ENCODE measurements around the gene GTSE1. TPM values are rescaled to one million over a fixed set of nuclear protein-coding genes. Genes with fewer than 3 reads are reported as not detected.
"Not testable (repeated sequence)": the region's sequence is repeated elsewhere in the genome, so short reads cannot be mapped to it uniquely, and the experiment has no call there.

The GTSE1 gene
- total RNA-seq, 1 experiment from 2014 or later = 13.9 TPM

DNA sequence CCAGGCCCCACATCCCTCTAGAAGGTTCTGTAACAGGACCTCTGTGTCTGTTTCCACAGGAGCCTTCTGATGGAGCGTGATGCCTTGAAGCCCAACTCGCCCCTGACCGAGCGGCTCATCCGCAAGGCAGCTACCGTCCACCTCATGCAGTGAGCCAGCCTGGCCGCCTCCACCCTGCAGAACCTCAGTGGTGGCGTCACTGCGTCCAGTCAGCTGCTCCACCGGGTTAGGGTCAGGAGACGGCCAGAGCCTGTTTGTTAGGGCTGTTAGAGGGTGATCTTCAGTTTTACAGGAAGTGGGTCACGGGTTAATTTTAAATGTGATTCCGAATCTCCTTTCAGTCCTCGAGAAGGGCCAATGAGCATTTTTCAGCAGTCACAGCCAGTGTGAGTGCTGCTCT is 3.9 kb upstream of the GTSE1 start:
- DNase-seq (ENCODE audit: low spot score) = no peak

DNA sequence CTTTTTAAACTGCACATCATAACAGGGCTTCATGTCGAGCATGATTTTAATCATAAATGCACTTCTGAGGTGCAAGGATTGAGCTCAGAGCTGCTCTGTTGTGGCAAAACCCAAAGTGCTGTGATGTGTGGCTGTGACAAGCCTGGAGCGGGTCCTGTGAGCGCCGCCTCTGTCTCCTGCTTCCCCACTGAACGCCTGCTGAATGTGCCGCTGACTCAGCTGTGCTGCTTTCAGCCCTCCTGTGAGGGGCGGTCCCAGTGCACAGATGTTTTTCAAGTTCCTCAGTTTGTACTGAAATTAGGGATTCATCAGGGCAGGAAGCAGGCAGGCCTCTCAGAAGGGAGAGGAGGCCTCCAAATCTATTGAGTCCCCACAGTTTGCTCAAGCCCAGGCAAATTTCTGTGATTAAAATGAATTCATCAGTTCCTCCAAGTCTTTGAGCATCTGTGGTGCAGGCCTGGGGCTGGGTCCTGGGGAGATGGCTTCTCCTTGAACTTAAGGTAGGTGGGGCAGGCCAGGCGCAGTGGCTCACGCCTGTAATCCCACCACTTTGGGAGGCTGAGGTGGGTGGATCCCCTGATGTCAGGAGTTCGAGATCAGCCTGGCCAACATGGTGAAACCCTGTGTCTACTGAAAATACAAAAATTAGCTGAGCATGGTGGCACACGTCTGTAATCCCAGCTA is 3.0 kb upstream of the GTSE1 start:
- DNase-seq (ENCODE audit: low spot score) = no peak

DNA sequence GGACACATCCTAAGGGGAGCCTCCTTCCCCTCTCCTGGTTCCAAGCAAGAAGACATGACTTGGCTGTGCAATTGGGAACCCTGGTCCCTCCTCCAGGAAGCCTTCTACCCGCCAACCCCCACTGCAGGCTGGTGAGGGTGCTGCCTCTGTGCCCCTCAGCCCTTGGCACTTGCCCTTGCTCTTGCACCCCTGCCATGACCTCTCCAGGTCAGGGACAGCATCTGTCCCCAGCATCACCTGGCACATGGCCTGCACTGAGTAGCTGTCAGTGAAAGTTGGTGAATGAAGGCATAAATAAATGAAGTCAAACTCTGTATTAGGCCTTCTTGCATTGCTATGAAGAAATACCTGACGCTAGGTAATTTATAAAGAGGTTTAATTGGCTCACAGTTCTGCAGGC is 1.9 kb upstream of the GTSE1 start:
- DNase-seq (ENCODE audit: low spot score) = no peak

DNA sequence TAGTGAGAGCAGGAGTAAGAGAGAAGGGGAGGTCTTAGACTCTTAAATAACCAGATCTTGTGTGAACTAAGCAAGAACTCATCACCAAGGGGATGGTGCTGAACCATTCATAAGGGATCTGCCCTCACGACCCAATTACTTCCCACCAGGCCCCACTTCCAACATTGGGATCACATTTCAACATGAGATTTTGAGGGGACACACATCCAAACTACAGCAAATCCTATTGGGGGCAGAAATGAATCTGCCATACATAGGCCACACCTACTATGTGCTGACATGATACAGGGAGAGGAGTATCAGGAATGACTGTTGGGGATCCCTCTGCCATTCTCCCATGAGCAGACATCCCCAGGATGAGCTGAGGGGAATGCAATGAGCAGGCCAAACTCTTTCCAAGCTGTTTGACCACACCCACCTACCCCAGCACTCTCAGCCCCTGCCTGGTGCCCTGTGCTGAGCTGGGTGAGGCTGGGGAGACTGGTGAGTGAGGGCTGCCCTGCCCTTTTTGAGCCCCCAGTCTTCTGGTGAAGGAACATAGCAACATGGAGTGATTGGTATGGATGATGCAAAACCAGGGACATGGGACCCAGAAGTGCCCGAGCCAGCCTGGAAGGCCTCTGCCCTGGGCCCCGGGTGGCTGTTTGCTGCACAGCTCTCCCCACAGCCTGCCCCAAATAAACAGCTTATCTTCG is 1.2 kb upstream of the GTSE1 start:
- DNase-seq (ENCODE audit: low spot score) = no peak

DNA sequence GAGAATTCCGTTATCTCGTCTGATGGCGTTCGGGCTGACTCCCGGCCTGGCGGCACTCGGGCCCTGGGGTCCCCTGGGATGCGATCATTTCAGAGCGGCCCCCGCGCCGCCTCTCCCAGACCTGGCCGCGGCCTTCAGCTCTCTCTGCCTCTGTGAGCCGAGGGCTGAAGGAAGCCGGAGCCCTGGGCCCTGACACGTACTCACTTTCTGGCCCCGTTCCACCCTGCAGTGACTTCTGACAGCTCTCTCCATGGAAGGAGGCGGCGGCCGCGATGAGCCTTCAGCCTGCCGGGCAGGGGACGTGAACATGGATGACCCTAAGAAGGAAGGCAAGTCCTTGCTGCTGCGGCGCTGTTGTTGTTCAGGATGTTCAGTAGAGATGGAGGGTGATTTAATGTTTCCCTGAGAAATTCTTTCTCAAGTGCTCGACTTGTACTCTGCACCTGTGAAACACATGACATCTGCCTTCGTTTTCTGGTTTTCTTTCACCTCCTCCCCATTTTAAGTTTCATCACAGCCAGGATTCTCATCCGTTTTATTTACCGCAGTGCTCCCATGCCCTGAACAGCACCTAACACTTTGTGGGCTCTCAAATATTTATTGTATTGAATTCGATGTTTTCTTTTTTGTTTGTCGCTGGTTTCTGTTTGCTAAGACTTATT is 612 bp downstream of the GTSE1 start:
- no peak for DNase-seq (ENCODE audit: low spot score)

DNA sequence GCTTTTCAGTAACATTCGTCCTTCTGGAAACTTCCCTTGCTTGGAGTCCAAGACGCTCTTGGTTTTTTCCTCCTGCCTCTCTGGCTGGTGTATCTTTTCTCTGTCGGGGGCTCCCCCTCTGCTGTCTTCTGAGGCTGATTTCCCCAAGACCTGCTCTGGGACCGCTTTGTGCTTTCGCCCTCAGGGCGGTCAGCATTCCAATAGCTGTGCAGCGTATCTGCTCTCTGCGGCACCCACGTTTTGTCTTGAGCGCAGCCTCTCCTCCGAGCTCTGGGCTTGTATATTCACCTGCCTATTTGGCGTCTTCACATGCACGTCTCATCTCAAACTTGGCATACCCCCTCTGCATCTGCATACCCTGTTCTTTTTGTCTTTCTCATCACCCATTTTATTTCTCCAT is 2.4 kb downstream of the GTSE1 start:
- DNase-seq (ENCODE audit: low spot score) = no peak

DNA sequence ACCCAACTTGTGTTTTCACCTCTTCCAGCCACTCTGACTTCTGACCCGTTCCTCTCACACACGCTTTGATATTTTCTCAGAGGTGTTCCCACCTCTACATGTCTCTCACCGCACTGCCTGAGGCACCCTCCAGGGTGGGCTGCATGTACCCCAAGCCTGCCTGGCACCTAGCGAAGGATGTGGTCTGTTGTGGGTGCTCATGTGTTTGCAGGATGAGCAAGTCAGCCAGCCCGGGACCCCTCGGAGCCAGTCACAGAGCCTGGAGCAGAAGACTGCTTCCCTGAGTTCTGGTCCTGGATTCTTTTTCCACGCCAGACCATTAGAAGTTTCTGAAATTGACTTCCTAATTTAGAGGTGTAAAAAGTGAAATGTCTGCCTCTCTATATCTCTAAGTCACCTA is 3.8 kb downstream of the GTSE1 start:
- DNase-seq (ENCODE audit: low spot score) = no peak

DNA sequence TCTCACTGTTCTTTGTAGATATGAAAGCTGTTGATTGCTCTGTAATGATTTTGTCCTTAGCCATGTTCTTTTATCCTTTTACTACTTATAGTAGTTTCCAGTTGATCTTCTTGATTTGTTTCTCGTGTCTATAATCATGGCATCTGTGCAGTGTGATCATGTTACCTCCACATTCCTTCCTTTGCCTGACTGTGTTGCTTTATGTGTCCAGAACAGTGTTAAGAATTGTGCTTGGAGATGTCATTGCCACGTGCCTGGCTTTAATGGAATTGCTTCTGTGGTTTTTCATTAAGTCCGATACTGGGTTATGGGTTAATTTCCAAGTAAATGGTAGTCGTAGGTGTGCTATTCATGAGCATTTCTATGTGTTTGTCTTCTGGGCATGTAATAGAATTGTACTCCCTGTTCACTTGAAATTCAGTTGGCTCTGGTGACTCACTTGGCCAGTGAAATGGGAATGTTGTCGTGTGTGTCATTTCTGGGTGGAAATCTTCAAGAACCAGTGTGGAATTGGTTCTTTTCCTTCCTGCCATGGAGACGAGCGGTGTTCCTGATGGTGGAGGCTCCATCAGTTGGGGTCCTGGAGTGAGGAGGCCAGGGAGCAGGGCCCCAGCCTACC is 6.8 kb downstream of the GTSE1 start:
- DNase-seq (ENCODE audit: low spot score) = no peak

DNA sequence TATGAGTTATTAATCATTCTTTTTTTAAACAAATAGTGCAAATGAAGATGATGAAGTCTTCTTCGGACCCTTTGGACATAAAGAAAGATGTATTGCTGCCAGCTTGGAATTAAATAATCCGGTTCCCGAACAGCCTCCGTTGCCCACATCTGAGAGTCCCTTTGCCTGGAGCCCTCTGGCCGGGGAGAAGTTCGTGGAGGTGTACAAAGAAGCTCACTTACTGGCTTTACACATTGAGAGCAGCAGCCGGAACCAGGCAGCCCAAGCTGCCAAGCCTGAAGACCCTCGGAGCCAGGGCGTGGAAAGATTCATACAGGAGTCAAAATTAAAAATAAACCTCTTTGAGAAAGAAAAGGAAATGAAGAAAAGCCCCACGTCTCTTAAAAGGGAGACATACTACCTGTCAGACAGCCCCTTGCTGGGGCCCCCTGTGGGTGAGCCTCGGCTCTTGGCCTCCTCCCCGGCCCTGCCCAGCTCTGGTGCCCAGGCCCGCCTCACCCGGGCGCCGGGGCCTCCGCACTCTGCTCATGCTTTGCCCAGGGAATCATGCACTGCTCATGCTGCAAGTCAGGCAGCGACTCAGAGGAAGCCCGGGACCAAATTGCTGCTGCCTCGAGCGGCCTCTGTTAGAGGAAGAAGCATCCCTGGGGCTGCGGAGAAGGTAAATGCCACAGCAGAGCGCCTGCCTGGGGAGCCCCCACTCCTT is 11.8 kb downstream of the GTSE1 start:
- no peak for DNase-seq (ENCODE audit: low spot score)

DNA sequence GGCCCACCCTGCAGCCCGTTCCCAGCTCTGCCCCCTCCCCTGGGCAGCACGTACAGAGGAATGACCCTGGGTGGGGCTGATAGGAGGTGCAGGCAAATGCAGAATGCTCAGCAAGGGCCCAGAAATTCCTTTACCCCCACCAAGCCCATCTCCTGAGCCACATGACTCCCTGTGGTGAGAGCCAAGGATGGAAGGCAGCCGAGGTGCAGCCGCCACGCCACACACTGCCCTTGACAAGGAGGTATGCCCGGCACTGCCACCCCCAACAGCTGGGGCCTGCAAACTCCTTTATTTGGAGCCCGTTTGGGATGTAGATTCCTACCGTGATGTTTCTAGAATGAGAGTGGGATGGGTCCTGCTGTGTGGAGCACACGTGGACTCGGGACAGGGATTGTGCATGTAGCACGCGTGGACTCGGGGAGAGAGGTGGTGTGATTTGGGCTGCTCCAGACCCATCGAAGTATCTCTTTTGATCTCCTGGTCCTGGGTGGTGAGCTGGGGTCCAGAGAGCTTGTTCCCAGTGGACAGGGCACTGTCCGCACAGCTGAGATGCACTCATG is 12.9 kb downstream of the GTSE1 start:
- no peak for DNase-seq (ENCODE audit: low spot score)

DNA sequence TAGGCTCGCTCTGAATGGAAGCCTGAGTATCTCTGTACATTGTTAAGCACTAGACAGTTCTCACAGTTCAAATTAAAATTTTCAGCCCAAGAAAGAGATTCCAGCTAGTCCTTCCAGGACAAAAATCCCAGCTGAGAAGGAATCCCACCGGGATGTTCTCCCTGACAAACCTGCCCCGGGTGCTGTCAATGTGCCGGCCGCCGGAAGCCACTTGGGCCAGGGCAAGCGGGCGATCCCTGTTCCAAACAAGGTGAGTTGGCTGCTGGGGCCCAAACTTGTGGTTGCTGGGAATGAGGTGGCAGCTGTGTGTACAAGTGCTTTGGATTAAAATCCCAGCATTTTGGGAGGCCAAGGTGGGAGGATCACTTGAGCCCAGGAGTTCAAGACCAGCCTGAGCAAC is 15.4 kb downstream of the GTSE1 start:
- DNase-seq (ENCODE audit: low spot score) = no peak

DNA sequence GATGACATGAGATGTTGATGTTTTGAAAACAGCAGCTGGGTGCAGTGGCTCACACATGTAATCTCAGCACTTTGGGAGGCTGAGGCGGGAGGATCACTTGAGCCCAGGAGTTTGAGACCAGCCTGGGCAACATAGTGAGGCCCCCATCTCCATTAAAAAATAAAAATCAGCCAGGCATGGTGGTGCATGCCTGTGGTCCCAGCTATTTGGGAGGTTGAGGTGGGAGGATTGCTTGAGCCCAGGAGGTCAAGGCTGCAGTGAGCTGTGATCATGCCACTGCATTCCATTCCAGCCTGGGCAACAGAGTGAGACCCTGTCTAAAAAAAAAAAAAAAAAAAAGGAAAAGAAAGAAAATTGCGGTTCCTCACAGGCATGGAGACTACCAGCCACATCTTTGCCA is 16.2 kb downstream of the GTSE1 start:
- not testable (repeated sequence) for DNase-seq (ENCODE audit: low spot score)

DNA sequence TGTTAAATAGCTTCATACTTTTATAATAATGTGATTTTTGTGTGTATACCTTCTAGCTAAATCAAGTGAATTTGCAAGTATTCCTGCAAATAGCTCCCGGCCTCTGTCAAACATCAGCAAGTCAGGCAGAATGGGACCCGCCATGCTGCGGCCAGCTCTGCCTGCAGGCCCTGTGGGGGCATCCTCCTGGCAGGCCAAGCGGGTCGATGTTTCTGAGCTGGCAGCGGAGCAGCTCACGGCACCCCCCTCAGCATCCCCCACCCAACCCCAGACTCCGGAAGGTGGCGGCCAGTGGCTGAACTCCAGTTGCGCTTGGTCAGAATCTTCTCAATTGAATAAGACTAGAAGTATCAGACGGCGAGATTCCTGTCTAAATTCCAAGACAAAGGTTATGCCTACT is 19.3 kb downstream of the GTSE1 start:
- no peak for DNase-seq (ENCODE audit: low spot score)

DNA sequence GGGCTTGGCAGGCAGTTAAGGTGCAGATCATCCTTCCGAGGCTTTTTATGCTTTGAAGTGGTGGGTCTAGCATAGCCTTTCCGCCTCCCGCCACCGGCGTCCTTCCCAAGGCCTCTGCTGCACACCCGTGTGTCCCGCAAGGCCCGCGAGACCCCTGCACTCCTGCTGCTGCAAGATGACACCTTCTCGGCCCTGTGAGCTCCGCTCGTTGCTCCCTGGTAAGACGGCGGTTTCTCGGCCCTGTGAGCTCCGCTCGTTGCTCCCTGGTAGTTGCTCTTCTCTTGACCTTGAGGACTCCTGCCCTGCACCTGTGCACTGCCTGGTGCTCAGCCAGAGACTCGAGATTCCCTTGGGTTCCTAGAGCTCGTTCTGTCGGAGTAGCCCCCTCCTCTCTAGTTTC is 21.0 kb downstream of the GTSE1 start:
- no peak for DNase-seq (ENCODE audit: low spot score)

DNA sequence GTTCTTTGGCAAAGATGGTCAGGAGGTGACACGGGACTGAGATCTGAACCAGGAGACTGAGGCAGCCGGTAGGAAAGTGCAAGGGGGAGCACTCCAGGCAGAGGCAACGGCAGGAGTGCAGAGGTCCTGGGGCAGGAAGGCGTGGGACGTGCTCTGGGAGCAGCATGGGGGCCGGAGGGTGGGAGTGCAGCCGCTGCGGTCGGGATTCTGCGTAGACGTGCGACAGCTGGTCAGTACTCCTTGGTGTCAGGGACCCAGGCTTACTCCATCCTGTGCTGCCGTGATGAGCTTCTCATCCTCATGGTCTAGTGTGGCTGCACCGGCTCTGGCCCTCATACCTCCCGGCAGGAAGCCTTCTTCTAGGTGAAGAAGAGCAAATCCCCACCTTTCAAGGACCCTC is 21.9 kb downstream of the GTSE1 start:
- no peak for DNase-seq (ENCODE audit: low spot score)

DNA sequence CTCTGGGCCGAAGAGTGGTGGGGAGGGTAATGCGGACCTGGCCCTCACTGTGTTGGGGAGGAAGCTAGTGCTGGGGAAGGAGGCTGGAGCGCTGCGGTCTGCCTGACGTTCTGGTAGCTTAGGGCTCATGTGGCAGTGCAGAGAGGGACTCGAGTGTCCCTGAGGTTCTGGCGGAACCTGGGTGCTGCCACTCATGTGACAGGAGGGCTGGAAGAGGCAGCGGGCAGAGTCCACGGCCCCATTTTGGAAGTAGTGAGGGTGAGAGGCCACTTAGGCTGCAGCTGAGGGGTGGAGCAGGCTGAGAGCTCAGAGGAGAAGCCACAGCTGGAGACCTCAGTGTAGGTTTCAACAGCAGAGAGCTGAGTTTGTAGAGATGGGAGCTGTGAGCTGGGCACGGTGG is 22.6 kb downstream of the GTSE1 start:
- no peak for DNase-seq (ENCODE audit: low spot score)

DNA sequence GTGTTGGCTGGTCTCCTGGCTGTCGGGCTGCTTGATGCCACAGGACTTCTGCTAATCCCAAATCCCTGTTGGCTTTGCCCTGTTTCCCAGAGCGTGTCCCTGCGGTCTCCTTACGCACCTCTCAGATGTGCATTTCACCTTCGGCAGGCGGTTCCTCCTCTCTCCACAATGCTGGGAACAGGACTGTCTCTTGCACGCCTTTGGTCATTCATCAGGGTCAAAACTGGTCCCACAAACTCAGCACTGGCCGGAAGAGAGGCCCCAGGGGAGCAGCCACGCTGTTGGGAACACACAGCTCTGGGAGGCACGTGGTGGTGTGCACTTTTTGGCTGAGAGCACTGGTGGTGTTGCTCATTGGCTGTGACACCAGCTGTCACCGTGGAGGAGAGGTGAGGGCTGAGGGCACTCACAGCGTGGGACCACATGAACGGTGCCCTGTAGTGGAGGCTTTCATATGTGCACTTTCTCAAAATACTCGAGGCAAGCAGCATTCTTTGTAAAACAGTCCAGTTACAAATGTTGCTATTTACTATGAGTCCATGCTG is 23.6 kb downstream of the GTSE1 start:
- DNase-seq (ENCODE audit: low spot score) = no peak

DNA sequence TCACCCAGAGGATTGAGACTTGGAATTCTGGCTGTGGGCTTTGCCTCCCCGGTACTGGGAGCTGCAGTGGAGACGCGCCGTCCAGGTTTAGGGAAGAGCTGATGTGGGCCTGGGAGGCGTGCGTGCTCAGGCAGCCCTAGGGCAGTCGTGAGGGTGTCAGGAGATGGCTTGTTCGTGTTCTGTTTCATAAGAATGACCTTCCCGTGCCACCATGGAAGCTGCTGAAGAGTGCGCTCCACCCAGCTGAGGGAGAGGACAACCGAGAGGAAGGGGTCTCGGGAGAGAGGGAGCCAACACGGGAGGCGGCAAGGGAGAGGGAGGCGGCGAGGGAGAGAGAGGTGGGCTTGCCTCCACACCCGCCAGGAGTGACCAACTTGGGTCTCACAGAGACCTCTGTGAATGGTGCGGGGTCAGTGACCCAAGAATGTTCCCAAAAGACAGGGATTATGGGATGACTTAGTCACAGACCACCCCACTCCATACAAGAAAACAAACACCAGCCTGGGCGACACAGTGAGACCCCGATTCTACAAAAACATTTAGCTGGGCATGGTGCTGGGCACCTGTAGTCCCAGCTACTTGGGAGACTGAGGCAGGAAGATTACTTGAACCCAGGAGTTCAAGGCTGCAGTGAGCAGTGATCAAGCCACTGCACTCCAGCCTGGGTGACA is 24.2 kb downstream of the GTSE1 start:
- DNase-seq (ENCODE audit: low spot score) = no peak

DNA sequence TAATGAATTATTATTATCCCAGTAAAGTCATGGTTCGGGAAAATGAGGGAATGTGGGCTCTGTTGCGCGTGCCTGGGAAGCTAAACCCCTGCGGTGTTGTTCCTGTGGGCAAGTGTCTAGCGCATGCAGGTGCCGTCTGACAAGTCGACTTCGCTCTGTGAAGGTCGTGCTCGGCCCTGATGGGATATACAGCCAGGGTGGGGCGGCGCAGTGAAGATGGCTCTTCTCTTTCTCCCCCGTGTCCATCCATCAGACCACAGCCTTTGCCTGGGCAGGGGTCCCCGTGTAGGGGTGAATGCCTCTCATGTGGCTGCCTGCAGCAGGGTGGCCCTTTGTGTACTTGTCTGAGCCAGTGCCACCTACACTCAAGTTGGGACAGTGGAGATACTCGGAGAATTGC is 26.0 kb downstream of the GTSE1 start:
- no peak for DNase-seq (ENCODE audit: low spot score)

DNA sequence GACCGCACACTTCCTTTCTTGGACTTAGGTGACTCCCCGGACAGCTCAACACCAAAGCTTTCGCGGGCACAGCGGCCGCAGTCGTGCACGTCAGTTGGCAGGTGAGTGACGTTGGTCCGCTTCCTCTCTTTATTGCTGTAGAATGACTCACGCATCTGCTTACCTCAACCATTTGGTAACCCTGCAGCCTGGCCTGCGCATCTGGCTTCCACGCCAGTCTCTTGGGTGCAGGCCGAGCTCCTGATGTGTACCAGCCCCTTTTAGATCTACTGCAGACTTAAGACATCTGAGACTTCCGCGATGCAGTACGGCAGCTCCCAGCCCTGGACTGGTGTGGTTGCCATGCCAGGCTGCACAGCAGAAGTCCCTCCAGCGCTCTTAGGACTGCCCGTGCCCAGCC is 26.5 kb downstream of the GTSE1 start:
- DNase-seq (ENCODE audit: low spot score) = no peak

DNA sequence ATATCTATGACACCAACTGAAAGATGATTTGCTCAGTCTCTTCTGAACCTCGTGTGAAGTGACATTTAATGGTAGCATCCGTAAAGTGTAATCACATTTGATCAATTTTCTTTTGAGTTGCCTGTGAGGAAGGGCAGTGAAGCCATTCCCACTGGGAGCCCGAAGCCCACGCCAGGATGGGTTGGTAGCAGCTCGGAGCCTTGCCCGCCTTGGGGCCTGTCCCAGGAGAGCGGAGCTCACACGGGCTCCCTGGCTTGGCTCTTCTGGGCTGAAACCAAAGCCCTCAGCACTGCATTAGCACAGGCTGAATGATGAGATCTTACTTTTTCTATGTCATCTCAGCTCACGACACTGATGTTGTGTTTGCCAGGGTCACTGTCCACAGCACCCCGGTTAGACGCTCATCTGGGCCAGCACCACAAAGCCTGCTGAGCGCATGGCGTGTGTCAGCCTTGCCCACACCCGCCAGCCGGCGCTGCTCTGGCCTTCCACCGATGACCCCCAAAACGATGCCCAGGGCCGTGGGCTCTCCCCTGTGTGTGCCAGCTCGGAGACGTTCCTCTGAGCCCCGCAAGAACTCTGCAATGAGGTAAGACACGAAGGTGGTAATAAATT is 29.5 kb downstream of the GTSE1 start:
- DNase-seq (ENCODE audit: low spot score) = no peak

All from H4 (cell line).